HL-60 (cell line): ENCODE data around the gene TMEM234.

Source experiments
- GABPA ChIP-seq: IDR thresholded peaks from 2 replicates; pipeline ENCODE4 v1.6.1; 2012; ENCODE audit warnings: low read depth
- POLR2AphosphoS5 ChIP-seq: IDR thresholded peaks from 2 replicates; pipeline ENCODE4 v1.6.1; 2012; ENCODE audit warnings: low read depth
- SPI1 ChIP-seq: IDR thresholded peaks from 2 replicates; pipeline ENCODE4 v1.6.1; 2012; ENCODE audit warnings: low read depth, mild to moderate bottlenecking, borderline replicate concordance
- TF ChIP-seq, protein P1 (sequence below): IDR thresholded peaks from one replicate; pipeline ENCODE4 v1.5.1; 2011; ENCODE audit warnings: low read length, control low read depth, inconsistent platforms; ENCODE audit not compliant: insufficient read depth
- TF ChIP-seq, protein P2 (sequence below): IDR thresholded peaks from 2 replicates; pipeline ENCODE4 v1.6.1; 2012; ENCODE audit warnings: low read depth; ENCODE audit not compliant: insufficient replicate concordance

DNA sequence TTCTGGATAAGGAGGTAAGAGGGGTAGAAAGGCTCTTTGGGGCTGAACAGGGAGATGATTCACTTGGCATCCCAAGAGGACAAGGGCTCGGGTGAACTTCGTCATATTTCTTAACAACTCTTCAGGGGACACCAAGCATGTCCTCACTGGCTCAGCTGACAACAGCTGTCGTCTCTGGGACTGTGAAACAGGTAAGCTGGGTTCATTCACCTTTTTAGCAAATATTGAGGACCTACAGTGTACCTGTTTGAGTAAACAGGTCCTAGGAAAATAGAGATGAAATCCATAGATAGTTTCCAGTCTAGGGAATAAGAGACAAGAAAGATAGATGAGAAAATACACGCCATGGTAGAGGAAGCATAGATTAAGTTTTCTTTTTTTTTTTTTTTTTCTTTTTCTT, 2.1 kb upstream of the TMEM234 start:
- TF ChIP-seq, protein P1, sequence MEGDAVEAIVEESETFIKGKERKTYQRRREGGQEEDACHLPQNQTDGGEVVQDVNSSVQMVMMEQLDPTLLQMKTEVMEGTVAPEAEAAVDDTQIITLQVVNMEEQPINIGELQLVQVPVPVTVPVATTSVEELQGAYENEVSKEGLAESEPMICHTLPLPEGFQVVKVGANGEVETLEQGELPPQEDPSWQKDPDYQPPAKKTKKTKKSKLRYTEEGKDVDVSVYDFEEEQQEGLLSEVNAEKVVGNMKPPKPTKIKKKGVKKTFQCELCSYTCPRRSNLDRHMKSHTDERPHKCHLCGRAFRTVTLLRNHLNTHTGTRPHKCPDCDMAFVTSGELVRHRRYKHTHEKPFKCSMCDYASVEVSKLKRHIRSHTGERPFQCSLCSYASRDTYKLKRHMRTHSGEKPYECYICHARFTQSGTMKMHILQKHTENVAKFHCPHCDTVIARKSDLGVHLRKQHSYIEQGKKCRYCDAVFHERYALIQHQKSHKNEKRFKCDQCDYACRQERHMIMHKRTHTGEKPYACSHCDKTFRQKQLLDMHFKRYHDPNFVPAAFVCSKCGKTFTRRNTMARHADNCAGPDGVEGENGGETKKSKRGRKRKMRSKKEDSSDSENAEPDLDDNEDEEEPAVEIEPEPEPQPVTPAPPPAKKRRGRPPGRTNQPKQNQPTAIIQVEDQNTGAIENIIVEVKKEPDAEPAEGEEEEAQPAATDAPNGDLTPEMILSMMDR, result no peak
- no peak for TF ChIP-seq GABPA
- no peak for TF ChIP-seq POLR2AphosphoS5
- TF ChIP-seq SPI1, result no peak
- TF ChIP-seq, protein P2, sequence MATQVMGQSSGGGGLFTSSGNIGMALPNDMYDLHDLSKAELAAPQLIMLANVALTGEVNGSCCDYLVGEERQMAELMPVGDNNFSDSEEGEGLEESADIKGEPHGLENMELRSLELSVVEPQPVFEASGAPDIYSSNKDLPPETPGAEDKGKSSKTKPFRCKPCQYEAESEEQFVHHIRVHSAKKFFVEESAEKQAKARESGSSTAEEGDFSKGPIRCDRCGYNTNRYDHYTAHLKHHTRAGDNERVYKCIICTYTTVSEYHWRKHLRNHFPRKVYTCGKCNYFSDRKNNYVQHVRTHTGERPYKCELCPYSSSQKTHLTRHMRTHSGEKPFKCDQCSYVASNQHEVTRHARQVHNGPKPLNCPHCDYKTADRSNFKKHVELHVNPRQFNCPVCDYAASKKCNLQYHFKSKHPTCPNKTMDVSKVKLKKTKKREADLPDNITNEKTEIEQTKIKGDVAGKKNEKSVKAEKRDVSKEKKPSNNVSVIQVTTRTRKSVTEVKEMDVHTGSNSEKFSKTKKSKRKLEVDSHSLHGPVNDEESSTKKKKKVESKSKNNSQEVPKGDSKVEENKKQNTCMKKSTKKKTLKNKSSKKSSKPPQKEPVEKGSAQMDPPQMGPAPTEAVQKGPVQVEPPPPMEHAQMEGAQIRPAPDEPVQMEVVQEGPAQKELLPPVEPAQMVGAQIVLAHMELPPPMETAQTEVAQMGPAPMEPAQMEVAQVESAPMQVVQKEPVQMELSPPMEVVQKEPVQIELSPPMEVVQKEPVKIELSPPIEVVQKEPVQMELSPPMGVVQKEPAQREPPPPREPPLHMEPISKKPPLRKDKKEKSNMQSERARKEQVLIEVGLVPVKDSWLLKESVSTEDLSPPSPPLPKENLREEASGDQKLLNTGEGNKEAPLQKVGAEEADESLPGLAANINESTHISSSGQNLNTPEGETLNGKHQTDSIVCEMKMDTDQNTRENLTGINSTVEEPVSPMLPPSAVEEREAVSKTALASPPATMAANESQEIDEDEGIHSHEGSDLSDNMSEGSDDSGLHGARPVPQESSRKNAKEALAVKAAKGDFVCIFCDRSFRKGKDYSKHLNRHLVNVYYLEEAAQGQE, result no peak
